GM19099 (cell line): ENCODE data around the gene CD63.

Source experiments
- POLR2A ChIP-seq: IDR thresholded peaks from 3 replicates; pipeline ENCODE4 v1.6.1; 2011; ENCODE audit warnings: low read depth; ENCODE audit not compliant: insufficient read length; ENCODE audit errors: extremely low read depth

CD63 gene

GRCh38 chr12:55743406-55744339 is 14.9 kb upstream of the CD63 start:
- peak; percentile 35 for TF ChIP-seq POLR2A

- no peak for TF ChIP-seq POLR2A
These were observed 14.1 kb upstream of the CD63 start, which contains the start of gene GDF11 for GRCh38 chr12:55742719-55743405. Gene GDF11 (plus strand): TSS chr12:55743122. CDS start chr12:55743317, 195 bp downstream.

GRCh38 chr12:55741931-55742680 is 13.3 kb upstream of the CD63 start:
- TF ChIP-seq POLR2A: no peak

GRCh38 chr12:55739025-55739378 is 10.2 kb upstream of the CD63 start:
- no peak for TF ChIP-seq POLR2A

GRCh38 chr12:55738123-55739024 is 9.6 kb upstream of the CD63 start:
- TF ChIP-seq POLR2A: peak; percentile 50

GRCh38 chr12:55737581-55738122 is 8.8 kb upstream of the CD63 start:
- no peak for TF ChIP-seq POLR2A

GRCh38 chr12:55736780-55737580 is 8.2 kb upstream of the CD63 start:
- TF ChIP-seq POLR2A: no peak

- no peak for TF ChIP-seq POLR2A
These were observed 7.3 kb upstream of the CD63 start for GRCh38 chr12:55736076-55736475.

- no peak for TF ChIP-seq POLR2A
These were observed 5.8 kb upstream of the CD63 start for GRCh38 chr12:55734595-55734994.

GRCh38 chr12:55733858-55734257 is 5.0 kb upstream of the CD63 start:
- TF ChIP-seq POLR2A: no peak

- TF ChIP-seq POLR2A: no peak
These were observed 4.3 kb upstream of the CD63 start for GRCh38 chr12:55733021-55733555.

GRCh38 chr12:55732288-55732687 is 3.5 kb upstream of the CD63 start:
- TF ChIP-seq POLR2A: no peak
